PC-3 (cell line): ENCODE data around the gene AP1B1. TPM values are rescaled to one million over a fixed set of nuclear protein-coding genes. Genes with fewer than 3 reads are reported as not detected.

Source experiments
- ATAC-seq: fragments of 200-7000 bp; cut with Tn5 transposase; 2 replicates; pipeline ENCODE4 v1.9.1; 2020; ENCODE audit warnings: mild to moderate bottlenecking, moderate library complexity
- BruUV-seq: library from RNA; stranded (reverse); fragments of 400-500 nt; replicated peaks from 2 replicates; lab custom pipeline; 2021; lab: Mats Ljungman, UMichigan
- CTCF ChIA-PET: fragments of 300-600 bp; sonication (Branson Sonifier 250); formaldehyde crosslinking; loops from one replicate; lab custom pipeline; 2022; ENCODE audit warnings: antibody characterized with exemption; lab: Charles Lee
- POLR2A ChIA-PET: fragments of 300-600 bp; sonication (Branson Sonifier 250); formaldehyde crosslinking; loops from one replicate; lab custom pipeline; 2022; ENCODE audit warnings: antibody characterized with exemption; ENCODE audit not compliant: unreplicated experiment; lab: Charles Lee
- DNase-seq: peaks from one replicate; pipeline ENCODE4 v3.0.0-alpha.2; 2015
- H2AFZ ChIP-seq: fragments of 300-600 bp; sonication (generic); 2 replicates; pipeline ENCODE4 v1.6.0; 2016; ENCODE audit warnings: antibody characterized with exemption, low read length
- H3F3A ChIP-seq: fragments of 300-600 bp; sonication (generic); one replicate; pipeline ENCODE4 v1.6.0; 2017; ENCODE audit warnings: antibody characterized with exemption, low read length, control low read depth, mild to moderate bottlenecking; ENCODE audit not compliant: unreplicated experiment
- H3K27ac ChIP-seq: fragments of 300-600 bp; sonication (generic); 2 replicates; pipeline ENCODE4 v1.5.1; 2016; ENCODE audit warnings: mild to moderate bottlenecking, low read length
- H3K27me3 ChIP-seq: fragments of 300-600 bp; sonication (generic); 2 replicates; pipeline ENCODE4 v1.6.1; 2016; ENCODE audit warnings: low read length, mixed read lengths
- H3K36me3 ChIP-seq: fragments of 300-600 bp; sonication (generic); 2 replicates; pipeline ENCODE4 v1.6.1; 2016; ENCODE audit warnings: low read depth, mixed run types, low read length, mixed read lengths
- H3K4me1 ChIP-seq: fragments of 300-600 bp; sonication (generic); 2 replicates; pipeline ENCODE4 v1.5.1; 2016; ENCODE audit warnings: low read length; ENCODE audit not compliant: insufficient read depth
- H3K4me2 ChIP-seq: fragments of 300-600 bp; sonication (generic); 2 replicates; pipeline ENCODE4 v1.6.0; 2016; ENCODE audit warnings: low read length
- H3K4me3 ChIP-seq: fragments of 300-600 bp; sonication (generic); 2 replicates; pipeline ENCODE4 v1.5.1; 2016; ENCODE audit warnings: mild to moderate bottlenecking, low read length, mixed read lengths
- H3K79me2 ChIP-seq: fragments of 300-600 bp; sonication (generic); 2 replicates; pipeline ENCODE4 v1.6.1; 2017; ENCODE audit warnings: low read length, mixed read lengths
- H3K9ac ChIP-seq: fragments of 300-600 bp; sonication (generic); 2 replicates; pipeline ENCODE4 v1.6.0; 2016; ENCODE audit warnings: mild to moderate bottlenecking, low read length
- H3K9me2 ChIP-seq: fragments of 300-600 bp; sonication (generic); replicated peaks from 2 replicates; pipeline ENCODE4 v1.6.1; 2016; ENCODE audit warnings: mixed run types, low read length, mixed read lengths
- H3K9me3 ChIP-seq: fragments of 300-600 bp; sonication (generic); 2 replicates; pipeline ENCODE4 v1.6.1; 2016; ENCODE audit warnings: low read length, mixed read lengths
- H4K20me1 ChIP-seq: fragments of 300-600 bp; sonication (generic); 2 replicates; pipeline ENCODE4 v1.6.1; 2016; ENCODE audit warnings: low read length, mixed read lengths
- CTCF ChIP-seq: fragments of 300-600 bp; sonication (generic); conservative IDR thresholded peaks from 2 replicates; pipeline ENCODE4 v1.5.1; 2017; ENCODE audit warnings: antibody characterized with exemption, low read depth, mild to moderate bottlenecking, low read length
- EZH2 ChIP-seq: fragments of 300-600 bp; sonication (generic); IDR thresholded peaks from one replicate; pipeline ENCODE4 v1.6.1; 2017; ENCODE audit warnings: antibody characterized with exemption, mild to moderate bottlenecking, low read length; ENCODE audit not compliant: unreplicated experiment
- EZH2phosphoT487 ChIP-seq: fragments of 300-600 bp; sonication (generic); IDR thresholded peaks from 2 replicates; pipeline ENCODE4 v1.6.1; 2018; ENCODE audit warnings: mild to moderate bottlenecking, antibody characterized with exemption, low read length, borderline replicate concordance
- intact Hi-C: fragments of 100-400 bp; cut with micrococcal nuclease; formaldehyde crosslinking; loops from 2 replicates; pipeline ENCODE4 v1.9.0; 2023
- total RNA-seq: library from RNA; depleted of rRNA; stranded (reverse); fragments of >200 nt; gene quantifications from 2 replicates; pipeline ENCODE4 v1.2.3, GENCODE V29; 2014

Gene AP1B1
- total RNA-seq, 1 experiment from 2014 or later: 81.2 TPM

GRCh38 chr22:29331658-29332300, 56.6 kb downstream of the AP1B1 start:
- Histone ChIP-seq H3K9ac (no peak overlapping the region), H3K4me1 (peaks cover 18% of the 10 kb centered on the region), H3K4me2 (no peak overlapping the region), H3K4me3 (no peak overlapping the region), H3K79me2 (no peaks in the 10 kb centered on the region), H3K9me2 (no peaks in the 10 kb centered on the region), H3K27me3 (no peaks in the 10 kb centered on the region), H4K20me1 (peaks cover 5% of the 10 kb centered on the region; the same call in 1 of the 2 replicates), H3K27ac (no peak overlapping the region), H3K9me3 (no peaks in the 10 kb centered on the region), H2AFZ (no peak overlapping the region), H3F3A (peaks cover 9% of the 10 kb centered on the region), H3K36me3 (peaks cover 5% of the 10 kb centered on the region; the same call in 1 of the 2 replicates)
- ChIA-PET POLR2A (no interaction called here), CTCF (no interaction called here)
- no TSS peak for BruUV-seq
- ATAC-seq (no peak), DNase-seq (no peak)
- no peak for TF ChIP-seq EZH2
- TF ChIP-seq CTCF: no peak
- no peak for TF ChIP-seq EZH2phosphoT487
- intact Hi-C loops: no loop called here

- peaks cover 5% of the 10 kb centered on the region; the same call in 1 of the 2 replicates for H4K20me1 ChIP-seq
- POLR2A ChIA-PET: no interaction called here
- H2AFZ ChIP-seq: no peak overlapping the region
- H3K36me3 ChIP-seq: peaks cover 5% of the 10 kb centered on the region; the same call in 1 of the 2 replicates
- no peaks in the 10 kb centered on the region for H3K9me2 ChIP-seq
- no peak overlapping the region for H3K27ac ChIP-seq
- TF ChIP-seq EZH2 (no peak), CTCF (no peak)
- DNase-seq (no peak), ATAC-seq (no peak)
- BruUV-seq: no TSS peak
- peaks cover 9% of the 10 kb centered on the region for H3F3A ChIP-seq
- no peaks in the 10 kb centered on the region for H3K9me3 ChIP-seq
- H3K4me1 ChIP-seq: peaks cover 18% of the 10 kb centered on the region
- H3K4me3 ChIP-seq: no peak overlapping the region
- H3K27me3 ChIP-seq: no peaks in the 10 kb centered on the region
- no peak overlapping the region for H3K4me2 ChIP-seq
- CTCF ChIA-PET: no interaction called here
- H3K9ac ChIP-seq: no peak overlapping the region
- intact Hi-C loops: no loop called here
- H3K79me2 ChIP-seq: no peaks in the 10 kb centered on the region
Measured at GRCh38 chr22:29331213-29331612, 57.2 kb downstream of the AP1B1 start.

- Histone ChIP-seq H3K9me3 (no peaks in the 10 kb centered on the region), H3K27ac (no peak overlapping the region), H3K4me1 (peaks cover 16% of the 10 kb centered on the region), H3K4me3 (no peak overlapping the region), H3K27me3 (no peaks in the 10 kb centered on the region), H2AFZ (no peak overlapping the region), H3F3A (peaks cover 9% of the 10 kb centered on the region), H3K4me2 (no peak overlapping the region), H3K36me3 (0 out of 2 replicates have a peak, but pooled peaks cover 5% of the 10 kb centered on the region), H3K79me2 (no peaks in the 10 kb centered on the region), H3K9ac (no peak overlapping the region), H4K20me1 (peaks cover 5% of the 10 kb centered on the region; the same call in 1 of the 2 replicates), H3K9me2 (no peaks in the 10 kb centered on the region)
- CTCF ChIA-PET: no interaction called here
- no peak for TF ChIP-seq CTCF
- TF ChIP-seq EZH2: no peak
- no peak for TF ChIP-seq EZH2phosphoT487
- no peak for DNase-seq
- intact Hi-C loops: no loop called here
- no TSS peak for BruUV-seq
- no peak for ATAC-seq
- POLR2A ChIA-PET: no interaction called here
Measured at GRCh38 chr22:29330753-29331152, 57.6 kb downstream of the AP1B1 start.
